ENCODE results near the gene IL12RB1. TPM values are rescaled to one million over a fixed set of nuclear protein-coding genes. Genes with fewer than 3 reads are reported as not detected.

The IL12RB1 gene
- total RNA-seq, 1 donor from 2014 or later, result not detected

DNA sequence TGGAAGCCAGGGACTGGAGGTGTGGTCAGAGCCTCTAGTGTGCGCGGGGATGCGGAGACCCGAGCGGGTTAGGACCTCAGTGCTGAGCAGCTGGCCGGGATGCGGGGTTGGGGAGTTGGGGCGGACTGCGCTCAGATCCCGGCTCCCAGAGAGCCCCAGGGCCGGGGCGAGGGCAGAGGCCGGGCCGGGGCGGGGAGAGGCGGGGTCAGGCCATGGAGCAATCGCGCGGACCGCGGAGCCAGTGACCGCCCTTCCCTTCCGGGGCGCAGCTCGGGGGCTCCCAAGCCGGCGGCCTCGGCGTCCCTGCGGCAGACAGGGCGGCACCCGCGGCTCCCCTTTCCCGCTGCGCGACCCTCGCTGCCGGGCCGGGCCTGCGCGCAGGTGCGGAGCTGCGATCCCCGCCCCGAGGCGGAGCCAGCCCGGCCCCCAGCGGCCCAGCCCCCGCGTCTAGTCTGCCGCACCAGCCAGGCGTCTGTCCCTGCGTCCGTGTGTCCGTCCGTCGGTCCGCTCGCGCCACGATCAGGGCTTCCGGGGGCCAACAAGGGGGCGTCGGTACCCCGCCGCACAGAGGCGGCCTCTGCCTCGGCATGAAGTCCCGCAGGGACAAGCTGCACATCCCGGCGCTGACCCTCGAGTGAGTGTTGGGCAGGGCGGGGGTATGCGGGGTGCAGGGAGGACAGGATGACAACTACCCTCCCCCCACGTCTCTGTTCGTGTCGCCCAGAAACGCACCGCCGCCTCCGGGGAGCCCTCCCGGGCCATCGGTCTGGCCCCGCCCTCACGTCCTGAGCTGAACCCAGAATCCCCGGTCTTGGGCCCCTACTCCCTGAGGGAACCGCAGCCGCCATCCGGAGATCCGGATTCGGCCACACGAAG, 23.2 kb upstream of the IL12RB1 start:
- Histone ChIP-seq H3K36me3 (no peaks in the 10 kb centered on the region), H3K9ac (peak overlapping the region; percentile 1), H3K27me3 (peaks cover 33% of the 10 kb centered on the region), H3K4me3 (peak overlapping the region; percentile 76), H2AFZ (replicated peaks) (peak overlapping the region; percentile 94), H3K9me3 (ENCODE audit: low read depth) (no peaks in the 10 kb centered on the region), H3K27ac (no peak overlapping the region), H3K79me2 (ENCODE audit: low read depth) (no peaks in the 10 kb centered on the region), H4K20me1 (ENCODE audit: low read depth) (peaks cover 6% of the 10 kb centered on the region), H3K4me2 (peak overlapping the region; percentile 97), H3K4me1 (no peaks in the 10 kb centered on the region), H3F3A (ENCODE audit: low read depth) (peaks cover 29% of the 10 kb centered on the region)
- TF ChIP-seq EZH2phosphoT487 (IDR thresholded peaks at IDR 0.05) (no peak), EZH2 (IDR thresholded peaks at IDR 0.05) (no peak)
- TF ChIP-seq, protein P1, sequence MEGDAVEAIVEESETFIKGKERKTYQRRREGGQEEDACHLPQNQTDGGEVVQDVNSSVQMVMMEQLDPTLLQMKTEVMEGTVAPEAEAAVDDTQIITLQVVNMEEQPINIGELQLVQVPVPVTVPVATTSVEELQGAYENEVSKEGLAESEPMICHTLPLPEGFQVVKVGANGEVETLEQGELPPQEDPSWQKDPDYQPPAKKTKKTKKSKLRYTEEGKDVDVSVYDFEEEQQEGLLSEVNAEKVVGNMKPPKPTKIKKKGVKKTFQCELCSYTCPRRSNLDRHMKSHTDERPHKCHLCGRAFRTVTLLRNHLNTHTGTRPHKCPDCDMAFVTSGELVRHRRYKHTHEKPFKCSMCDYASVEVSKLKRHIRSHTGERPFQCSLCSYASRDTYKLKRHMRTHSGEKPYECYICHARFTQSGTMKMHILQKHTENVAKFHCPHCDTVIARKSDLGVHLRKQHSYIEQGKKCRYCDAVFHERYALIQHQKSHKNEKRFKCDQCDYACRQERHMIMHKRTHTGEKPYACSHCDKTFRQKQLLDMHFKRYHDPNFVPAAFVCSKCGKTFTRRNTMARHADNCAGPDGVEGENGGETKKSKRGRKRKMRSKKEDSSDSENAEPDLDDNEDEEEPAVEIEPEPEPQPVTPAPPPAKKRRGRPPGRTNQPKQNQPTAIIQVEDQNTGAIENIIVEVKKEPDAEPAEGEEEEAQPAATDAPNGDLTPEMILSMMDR (IDR thresholded peaks at IDR 0.05), result no peak
- no peaks in the 10 kb centered on the region for H3K36me3 Mint-ChIP-seq
- peaks cover 32% of the 10 kb centered on the region for H3K27me3 Mint-ChIP-seq (ENCODE audit: insufficient read depth, low read depth)
- DNase-seq (ENCODE audit: low spot score), result peak; percentile 76
- peaks cover 20% of the 10 kb centered on the region for H3K4me1 Mint-ChIP-seq
- peak overlapping the region; percentile 81 for H3K4me3 Mint-ChIP-seq
- H3K9me3 Mint-ChIP-seq, result peaks cover 3% of the 10 kb centered on the region
- H3K27ac Mint-ChIP-seq, result no peak overlapping the region

DNA sequence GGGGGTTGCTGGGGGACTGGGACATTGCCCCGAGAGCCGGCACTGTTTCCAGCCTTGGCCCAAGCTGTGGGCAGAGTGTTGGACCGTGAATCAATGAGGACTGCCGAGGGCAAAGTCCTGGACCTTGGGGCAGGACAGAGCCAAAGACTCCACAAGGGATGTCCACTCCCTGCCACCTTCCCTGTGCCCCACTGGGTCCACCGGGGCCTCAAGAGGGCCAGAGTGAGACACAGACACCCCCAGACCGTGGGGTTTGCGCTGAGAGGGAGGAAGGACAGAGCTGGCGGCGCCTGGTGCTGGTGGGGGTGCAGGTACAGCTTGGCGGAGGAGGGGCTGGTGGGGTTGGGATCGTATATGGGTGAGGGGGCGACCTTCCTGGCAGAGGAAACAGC, 22.6 kb upstream of the IL12RB1 start:
- Histone ChIP-seq H2AFZ (replicated peaks) (peak overlapping the region; percentile 94), H3K9ac (peak overlapping the region; percentile 1), H3K9me3 (ENCODE audit: low read depth) (no peaks in the 10 kb centered on the region), H3K4me1 (no peaks in the 10 kb centered on the region), H3K79me2 (ENCODE audit: low read depth) (no peaks in the 10 kb centered on the region), H3K27me3 (peaks cover 33% of the 10 kb centered on the region), H3K4me2 (peak overlapping the region; percentile 97), H3F3A (ENCODE audit: low read depth) (peaks cover 29% of the 10 kb centered on the region), H3K27ac (no peak overlapping the region), H3K36me3 (no peaks in the 10 kb centered on the region), H4K20me1 (ENCODE audit: low read depth) (peaks cover 6% of the 10 kb centered on the region), H3K4me3 (peak overlapping the region; percentile 76)
- H3K4me1 Mint-ChIP-seq, result peaks cover 20% of the 10 kb centered on the region
- H3K36me3 Mint-ChIP-seq, result no peaks in the 10 kb centered on the region
- TF ChIP-seq, protein P1 (IDR thresholded peaks at IDR 0.05), result no peak
- TF ChIP-seq EZH2 (IDR thresholded peaks at IDR 0.05) (no peak), EZH2phosphoT487 (IDR thresholded peaks at IDR 0.05) (no peak)
- H3K27me3 Mint-ChIP-seq (ENCODE audit: insufficient read depth, low read depth), result peaks cover 30% of the 10 kb centered on the region
- no peak for DNase-seq (ENCODE audit: low spot score)
- peaks cover 3% of the 10 kb centered on the region for H3K9me3 Mint-ChIP-seq
- H3K27ac Mint-ChIP-seq, result no peak overlapping the region
- peak overlapping the region; percentile 81 for H3K4me3 Mint-ChIP-seq

DNA sequence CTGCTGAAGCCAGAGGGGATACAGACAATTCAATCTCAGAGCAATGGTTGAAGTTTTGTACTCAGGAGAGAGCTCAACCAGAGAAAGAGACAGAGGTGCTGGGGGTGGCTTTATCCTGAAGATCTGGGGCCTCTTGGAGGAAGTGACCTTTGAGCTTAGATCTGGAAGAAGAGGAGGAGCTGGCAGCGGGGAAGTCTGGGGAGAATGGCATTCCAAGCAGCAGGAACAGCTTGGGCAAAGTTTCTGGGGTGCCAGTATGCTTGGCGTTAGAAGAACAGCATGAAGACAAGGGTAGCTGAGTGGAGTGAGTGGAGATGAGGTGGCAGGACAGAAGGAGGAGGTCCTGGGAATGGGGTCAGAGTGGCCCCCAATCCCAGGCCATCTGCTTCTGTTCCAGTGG, 22.2 kb upstream of the IL12RB1 start:
- TF ChIP-seq EZH2phosphoT487 (IDR thresholded peaks at IDR 0.05) (no peak), EZH2 (IDR thresholded peaks at IDR 0.05) (no peak)
- TF ChIP-seq, protein P1 (IDR thresholded peaks at IDR 0.05), result no peak
- Mint-ChIP-seq H3K36me3 (no peaks in the 10 kb centered on the region), H3K27me3 (ENCODE audit: insufficient read depth, low read depth) (peaks cover 27% of the 10 kb centered on the region), H3K4me3 (peak overlapping the region; percentile 81), H3K9me3 (peaks cover 3% of the 10 kb centered on the region), H3K27ac (peak overlapping the region; percentile 21), H3K4me1 (peaks cover 22% of the 10 kb centered on the region)
- Histone ChIP-seq H3F3A (ENCODE audit: low read depth) (peaks cover 29% of the 10 kb centered on the region), H3K4me3 (no peak overlapping the region), H3K9me3 (ENCODE audit: low read depth) (no peaks in the 10 kb centered on the region), H3K79me2 (ENCODE audit: low read depth) (no peaks in the 10 kb centered on the region), H3K4me2 (peak overlapping the region; percentile 97), H3K36me3 (no peaks in the 10 kb centered on the region), H3K27me3 (peaks cover 33% of the 10 kb centered on the region), H3K27ac (no peak overlapping the region), H4K20me1 (ENCODE audit: low read depth) (peaks cover 6% of the 10 kb centered on the region), H3K9ac (no peak overlapping the region), H3K4me1 (no peaks in the 10 kb centered on the region), H2AFZ (replicated peaks) (no peak overlapping the region)
- no peak for DNase-seq (ENCODE audit: low spot score)
